Heart right ventricle (tissue), 16 donors: ENCODE measurements around the gene TET3. TPM values are rescaled to one million over a fixed set of nuclear protein-coding genes. Genes with fewer than 3 reads are reported as not detected.

Experiments used
- ATAC-seq, 8 donors: fragments of 200-7000 bp; cut with Tn5 transposase; one replicate each; pipeline ENCODE4 v1.9.1; 2020; ENCODE audit warnings: mild to moderate bottlenecking in 8 of 8, moderate library complexity in 8 of 8, moderate number of reproducible peaks in 1 of 8
- DNase-seq, 2 donors: peaks; one replicate each; pipeline ENCODE4 v3.0.0-alpha.2; 2020
- H3K27ac ChIP-seq, 10 donors: fragments of 200-600 bp; sonication (generic) in 2 of 10; one replicate each; pipeline versions ENCODE4 v1.5.0 to v1.8.0; 2020 to 2022; ENCODE audit warnings: mild to moderate bottlenecking in 3 of 10
- H3K27me3 ChIP-seq, 7 donors: fragments of 200-600 bp; one replicate each; pipeline ENCODE4 v1.8.0; 2021 to 2022; ENCODE audit warnings: mild to moderate bottlenecking in 2 of 7
- H3K36me3 ChIP-seq, 9 donors: fragments of 200-600 bp; sonication (generic) in 1 of 9; one replicate each; pipeline versions ENCODE4 v1.5.0 to v1.8.0; 2020 to 2022; ENCODE audit warnings: mild to moderate bottlenecking in 2 of 9
- H3K4me1 ChIP-seq, 9 donors: fragments of 200-600 bp; sonication (generic) in 1 of 9; one replicate each; pipeline versions ENCODE4 v1.5.0 to v1.8.0; 2020 to 2022; ENCODE audit warnings: mild to moderate bottlenecking in 4 of 9
- H3K4me3 ChIP-seq, 10 donors: fragments of 200-600 bp; sonication (generic) in 2 of 10; one replicate each; pipeline versions ENCODE4 v1.5.0 to v1.8.0; 2020 to 2022; ENCODE audit warnings: mild to moderate bottlenecking in 7 of 10, moderate library complexity in 2 of 10
- H3K9me3 ChIP-seq, 11 donors: fragments of 200-600 bp in 10 of 11; sonication (generic) in 2 of 11; one replicate each; pipeline versions ENCODE4 v1.5.0 to v1.8.0; 2013 to 2022; ENCODE audit warnings: mild to moderate bottlenecking in 2 of 11, control low read depth in 1 of 11, moderate library complexity in 1 of 11
- CTCF ChIP-seq, 9 donors: fragments of 200-600 bp; sonication (generic) in 2 of 9; IDR thresholded peaks; one replicate each; pipeline versions ENCODE4 v1.5.0 to v1.8.0; 2021 to 2022; ENCODE audit warnings: antibody characterized with exemption in 9 of 9, mild to moderate bottlenecking in 5 of 9, moderate library complexity in 1 of 9
- WGBS, 2 donors: extraction: QIAGEN DNeasy Blood & Tissue Kit; methylation state at CpG; one replicate each; pipeline ENCODE4 v1.1.7; 2013; ENCODE audit warnings: inconsistent platforms in 1 of 2; 5-methylcytosine and 5-hydroxymethylcytosine counted together
- intact Hi-C, 10 donors: fragments of 100-400 bp; cut with DNase I; formaldehyde crosslinking; loops; one replicate each; pipeline versions ENCODE4 v1.11.1 to v1.14.2; 2022
- polyA plus RNA-seq, 2 donors: library from polyadenylated mRNA; stranded (reverse); fragments of 200-250 nt; gene quantifications; one replicate each; pipeline ENCODE4 v1.2.3, GENCODE V29; 2013
- total RNA-seq, 10 donors: library from RNA; stranded (reverse); fragmentation: NEBNext Ultra II Directional in 3 of 10; extraction: Animal tissue kit (Norgen Biotek cat#: 25700) in 3 of 10; gene quantifications; one replicate each; pipeline versions ENCODE4 v1.2.1 to v1.2.4, GENCODE V29; 2021 to 2023
- donor health status: Arrhythmogenic right ventricular cardiomyopathy.
- donor health status: ischemic (EF 13 %, LVEDD 7.1; RV severe dilation, severe dysfunction).
- donor health status: healthy with polysubstance abuse.
- donor health status: DM: no; HTN: yes; CAD: no.
- donor health status: DM: no; HTN: no; CAD: no.
- donor health status: ischemic (EF 25% LVEDD 6.9; RV normal size, moderate dysfunction).
- donor health status: ischemic (EF 25% LVEDD 5.7; RV mildly dilated, moderate dysfunction).
- donor health status: healthy.
- donor health status: DM: yes; HTN: yes; CAD: no.
- donor health status: Ischemic cardiomyopathy.
- donor health status: ischemic (EF 35%, LVEDD 5.7; RV mildly dilated, moderate dysfunction).
- donor health status: nonischemic (EF 11% LVEDD 7.7; RV severe dilation, severe dysfunction).
- donor health status: DM: yes; HTN: yes; CAD: no.
- donor health status: PGD.
- donor health status: ischemic (EF 29% LVEDD 5.4; RV normal size, mild dysfunction).
- donor health status: nonischemic (EF 23%, LVEDD 6.1; RV moderate dilation, normal function).

The TET3 gene
- total and polyA plus RNA-seq, 12 donors, result 1.1 to 8.0 (median 2.7) TPM

GRCh38 chr2:73962798-73963197, 21.9 kb upstream of the TET3 start:
- Histone ChIP-seq H3K9me3 (peaks cover 0 to 12% (median 0%) of the 10 kb centered on the region in 11 donors), H3K27me3 (no peaks in the 10 kb centered on the region), H3K27ac (no peak overlapping the region), H3K36me3 (peaks cover 0 to 29% (median 22%) of the 10 kb centered on the region in 9 donors), H3K4me1 (peaks cover 0 to 6% (median 0%) of the 10 kb centered on the region in 9 donors), H3K4me3 (no peak overlapping the region)
- no peak for DNase-seq
- ATAC-seq, result no peak
- intact Hi-C loops, result no loop called here
- no peak for TF ChIP-seq CTCF (IDR thresholded peaks at IDR 0.05)
- WGBS, 2 donors, result 72 to 94% methylated on average over 5 of the region's 5 CpGs

GRCh38 chr2:73963385-73964120, 21.2 kb upstream of the TET3 start:
- Histone ChIP-seq H3K27me3 (no peaks in the 10 kb centered on the region), H3K4me3 (no peak overlapping the region), H3K36me3 (peaks cover 0 to 22% (median 15%) of the 10 kb centered on the region in 9 donors), H3K4me1 (peaks cover 0 to 10% (median 0%) of the 10 kb centered on the region in 9 donors), H3K9me3 (peaks cover 0 to 12% (median 0%) of the 10 kb centered on the region in 11 donors), H3K27ac (no peak overlapping the region)
- no peak for TF ChIP-seq CTCF (IDR thresholded peaks at IDR 0.05)
- WGBS, 2 donors, result 80 to 83% methylated on average over 13 of the region's 13 CpGs
- intact Hi-C loops, result no loop called here
- no peak for ATAC-seq
- DNase-seq, result no peak

- WGBS, 2 donors, result 86% methylated on average over 2 of the region's 2 CpGs
- intact Hi-C loops, result no loop called here
- ATAC-seq, result no peak
These were observed 20.5 kb upstream of the TET3 start for GRCh38 chr2:73964223-73964622.

GRCh38 chr2:73965053-73965452, 19.7 kb upstream of the TET3 start:
- Histone ChIP-seq H3K27ac (no peak overlapping the region), H3K4me1 (peaks cover 0 to 22% (median 2%) of the 10 kb centered on the region in 9 donors), H3K27me3 (no peaks in the 10 kb centered on the region), H3K36me3 (peaks cover 0 to 7% (median 0%) of the 10 kb centered on the region in 9 donors), H3K9me3 (peaks cover 0 to 12% (median 0%) of the 10 kb centered on the region in 11 donors), H3K4me3 (no peak overlapping the region)
- WGBS, 2 donors, result 94 to 97% methylated on average over 3 of the region's 3 CpGs
- no peak for ATAC-seq
- intact Hi-C loops, result no loop called here
- TF ChIP-seq CTCF (IDR thresholded peaks at IDR 0.05), result no peak
- no peak for DNase-seq

More at GRCh38 chr2:73964223-73964622, 20.5 kb upstream of the TET3 start:
- no peak for DNase-seq
- H3K4me1 ChIP-seq, result peaks cover 0 to 14% (median 0%) of the 10 kb centered on the region in 9 donors
- H3K27ac ChIP-seq, result no peak overlapping the region
- peaks cover 0 to 12% (median 0%) of the 10 kb centered on the region in 11 donors for H3K9me3 ChIP-seq
- H3K36me3 ChIP-seq, result peaks cover 0 to 15% (median 8%) of the 10 kb centered on the region in 9 donors
- no peak overlapping the region for H3K4me3 ChIP-seq
- no peaks in the 10 kb centered on the region for H3K27me3 ChIP-seq
- no peak for TF ChIP-seq CTCF (IDR thresholded peaks at IDR 0.05)
